GM12878 (cell line): ENCODE measurements around the gene PRDM8. TPM values are rescaled to one million over a fixed set of nuclear protein-coding genes. Genes with fewer than 3 reads are reported as not detected.

ENCODE experiments used
- ATAC-seq: fragments of 200-7000 bp; cut with Tn5 transposase; 3 replicates; pipeline ENCODE4 v1.9.1; 2020; ENCODE audit warnings: mild to moderate bottlenecking, moderate library complexity
- BruUV-seq: library from RNA; stranded (reverse); fragments of 400-500 nt; replicated peaks from 2 replicates; lab custom pipeline; 2021; lab: Mats Ljungman, UMichigan
- CTCF ChIA-PET: fragments of 300-600 bp; sonication (Branson Sonifier 250); formaldehyde crosslinking; extraction: SDS; loops from one replicate; lab custom pipeline; 2021; ENCODE audit warnings: inconsistent platforms; lab: Yijun Ruan, JAX
- POLR2A ChIA-PET: fragments of 350-600 bp; formaldehyde crosslinking; extraction: SDS; loops from one replicate; lab custom pipeline; 2021; ENCODE audit warnings: inconsistent platforms; lab: Charles Lee
- RAD21 ChIA-PET: fragments of 300-600 bp; sonication (Branson Sonifier 250); formaldehyde crosslinking; loops from one replicate; lab custom pipeline; 2023; ENCODE audit warnings: antibody characterized with exemption; ENCODE audit not compliant: unreplicated experiment; lab: Charles Lee
- SMC1A ChIA-PET: fragments of 300-600 bp; sonication (Branson Sonifier 250); formaldehyde crosslinking; loops from one replicate; lab custom pipeline; 2023; ENCODE audit not compliant: unreplicated experiment, uncharacterized antibody; lab: Charles Lee
- DNase-seq: peaks from one replicate; pipeline ENCODE4 v3.0.0-alpha.2; 2011; ENCODE audit warnings: low read depth, low spot score
- FAIRE-seq: peaks from 3 replicates; lab custom pipeline; 2011; peaks lifted over from hg19 to GRCh38; lab: Jason Lieb, UNC
- H2AFZ ChIP-seq: 2 replicates; pipeline ENCODE4 v1.6.0; 2011; ENCODE audit warnings: low read depth, low read length, control low read depth; ENCODE audit not compliant: control insufficient read depth
- H3K27ac ChIP-seq: 2 replicates; pipeline ENCODE4 v1.5.1; 2011; ENCODE audit warnings: control low read depth; ENCODE audit not compliant: control insufficient read depth, insufficient read depth
- H3K27me3 ChIP-seq, 2 experiments: replicated peaks in 1 of 2; 2 replicates each; pipeline versions ENCODE4 v1.6.0 to v1.6.1; 2011; ENCODE audit warnings: low read length in 1 of 2; ENCODE audit not compliant: control insufficient read depth in 2 of 2, insufficient read depth in 2 of 2
- H3K36me3 ChIP-seq, 2 experiments: 2 replicates each; pipeline ENCODE4 v1.5.1; 2011; ENCODE audit warnings: low read length in 1 of 2; ENCODE audit not compliant: control insufficient read depth in 2 of 2, insufficient read depth in 2 of 2
- H3K4me1 ChIP-seq: 2 replicates; pipeline ENCODE4 v1.6.1; 2011; ENCODE audit warnings: mild to moderate bottlenecking, low read length, moderate library complexity, mixed read lengths; ENCODE audit not compliant: control insufficient read depth, insufficient read depth
- H3K4me2 ChIP-seq: 2 replicates; pipeline ENCODE4 v1.6.0; 2011; ENCODE audit warnings: control low read depth; ENCODE audit not compliant: control insufficient read depth, insufficient read depth
- H3K4me3 ChIP-seq: fragments of 200-600 bp; sonication (generic); 2 replicates; pipeline ENCODE4 v1.5.1; 2016
- H3K79me2 ChIP-seq: 2 replicates; pipeline ENCODE4 v1.6.0; 2011; ENCODE audit warnings: low read length; ENCODE audit not compliant: control insufficient read depth, insufficient read depth
- H3K9ac ChIP-seq: 2 replicates; pipeline ENCODE4 v1.8.0; 2011; ENCODE audit warnings: low read length, control low read depth, mixed read lengths; ENCODE audit not compliant: control insufficient read depth, insufficient read depth
- H3K9me3 ChIP-seq: replicated peaks from 3 replicates; pipeline ENCODE4 v1.5.1; 2011; ENCODE audit warnings: mild to moderate bottlenecking, low read length; ENCODE audit not compliant: control insufficient read depth, insufficient read depth
- H4K20me1 ChIP-seq: 2 replicates; pipeline ENCODE4 v1.6.0; 2011; ENCODE audit not compliant: control insufficient read depth, insufficient read depth
- CBX5 ChIP-seq: sonication (generic); IDR thresholded peaks from 2 replicates; pipeline ENCODE4 v1.6.1; 2016; ENCODE audit warnings: low read depth, moderate library complexity, mild to moderate bottlenecking, inconsistent platforms
- CHD2 ChIP-seq: IDR thresholded peaks from 2 replicates; pipeline ENCODE4 v1.6.1; 2011; ENCODE audit warnings: low read depth, low read length, improper control_type of control experiment, borderline replicate concordance
- CREM ChIP-seq: IDR thresholded peaks from 2 replicates; pipeline ENCODE4 v1.6.1; 2014; ENCODE audit warnings: antibody characterized with exemption, low read depth
- GABPA ChIP-seq: IDR thresholded peaks from 2 replicates; pipeline ENCODE4 v1.6.1; 2014; ENCODE audit warnings: antibody characterized with exemption, low read depth, mild to moderate bottlenecking, inconsistent platforms
- GATAD2B ChIP-seq: fragments of 450-650 bp; conservative IDR thresholded peaks from 2 replicates; pipeline ENCODE4 v1.6.1; 2017; ENCODE audit warnings: low read depth, mild to moderate bottlenecking, moderate library complexity
- KAT2A ChIP-seq: conservative IDR thresholded peaks from 2 replicates; pipeline ENCODE4 v1.6.1; 2011; ENCODE audit warnings: low read depth, low read length; ENCODE audit not compliant: control insufficient read depth
- MEF2B ChIP-seq: fragments of 450-650 bp; IDR thresholded peaks from 2 replicates; pipeline ENCODE4 v1.6.1; 2018; ENCODE audit warnings: mild to moderate bottlenecking, moderate library complexity; ENCODE audit not compliant: partially characterized antibody, poor library complexity, severe bottlenecking
- MYC ChIP-seq: IDR thresholded peaks from 2 replicates; pipeline ENCODE4 v1.6.1; 2011; ENCODE audit warnings: mild to moderate bottlenecking, low read length, moderate library complexity, inconsistent platforms; ENCODE audit not compliant: insufficient read depth, insufficient replicate concordance, insufficient read length, severe bottlenecking
- NR2C2 ChIP-seq: IDR thresholded peaks from 2 replicates; pipeline ENCODE4 v1.6.1; 2011; ENCODE audit warnings: borderline replicate concordance, low read depth; ENCODE audit not compliant: control insufficient read depth, insufficient read length
- SIX5 ChIP-seq: IDR thresholded peaks from 2 replicates; pipeline ENCODE4 v1.6.1; 2011; ENCODE audit warnings: mild to moderate bottlenecking, low read depth, low read length, moderate library complexity; ENCODE audit not compliant: severe bottlenecking
- STAT3 ChIP-seq: IDR thresholded peaks from 2 replicates; pipeline ENCODE4 v1.6.1; 2011; ENCODE audit warnings: low read depth, low read length, improper control_type of control experiment
- TBL1XR1 ChIP-seq: IDR thresholded peaks from 2 replicates; pipeline ENCODE4 v1.6.1; 2012; ENCODE audit warnings: low read depth, low read length, improper control_type of control experiment
- WRNIP1 ChIP-seq: IDR thresholded peaks from 2 replicates; pipeline ENCODE4 v1.6.1; 2011; ENCODE audit warnings: low read depth, low read length, improper control_type of control experiment, borderline replicate concordance
- ZNF274 ChIP-seq: IDR thresholded peaks from one replicate; pipeline ENCODE4 v1.8.0; 2011; ENCODE audit not compliant: insufficient read length, insufficient read depth
- ZNF622 ChIP-seq: fragments of 450-650 bp; IDR thresholded peaks from 2 replicates; pipeline ENCODE4 v1.6.1; 2017; ENCODE audit warnings: mild to moderate bottlenecking, inconsistent platforms
- WGBS: methylation state at CpG from one replicate; pipeline ENCODE4 v1.1.6; 2016; ENCODE audit warnings: low lambda C conversion rate; ENCODE audit not compliant: insufficient replicate concordance, insufficient coverage; ENCODE audit errors: missing lambda C conversion rate; 5-methylcytosine and 5-hydroxymethylcytosine counted together
- in situ Hi-C: fragments of 300-500 bp; cut with MboI; formaldehyde crosslinking; loops from 9 replicates; pipeline ENCODE4 v1.14.3; 2018; ENCODE audit warnings: mixed read lengths
- intact Hi-C: fragments of 100-400 bp; cut with micrococcal nuclease; formaldehyde crosslinking; loops from one replicate; pipeline ENCODE4 v1.14.2; 2022; ENCODE audit not compliant: unreplicated experiment
- polyA plus RNA-seq, 11 experiments: library from polyadenylated mRNA; depleted of rRNA in 4 of 11; unstranded in 6 of 11; stranded (reverse) in 5 of 11; fragments of >200 nt; fragmentation: Nextera tagmentation in 4 of 11; fragmentation: Illumina TruSeq in 1 of 11; extraction: Ambion mirVana in 4 of 11; extraction: Trizol in 1 of 11; gene quantifications; 1 replicate in 1 of 11; 2 replicates in 10 of 11; pipeline versions ENCODE4 v1.2.1 to v1.2.3, GENCODE V29; 2011 to 2016; ENCODE audit warnings: inconsistent platforms in 2 of 11, missing spikeins in 2 of 11, low read depth in 1 of 11
- total RNA-seq, 4 experiments: library from RNA; depleted of rRNA in 3 of 4; stranded (reverse); fragments of >200 nt in 3 of 4; fragmentation: Illumina TruSeq in 1 of 4; extraction: Trizol in 1 of 4; gene quantifications; 2 replicates each; pipeline versions ENCODE4 v1.2.1 to v1.2.3, GENCODE V29; 2013 to 2021
- TF ChIP-seq, protein P1 (sequence below): fragments of 450-650 bp; IDR thresholded peaks from 2 replicates; pipeline ENCODE4 v1.6.1; 2017; ENCODE audit warnings: borderline replicate concordance
- TF ChIP-seq, protein P2 (sequence below): fragments of 450-650 bp; IDR thresholded peaks from 2 replicates; pipeline ENCODE4 v1.6.1; 2014; ENCODE audit warnings: mild to moderate bottlenecking
- TF ChIP-seq, protein P3 (sequence below): fragments of 450-650 bp; IDR thresholded peaks from 2 replicates; pipeline ENCODE4 v1.6.1; 2017; ENCODE audit warnings: mild to moderate bottlenecking, moderate library complexity

PRDM8 gene
- total and polyA plus RNA-seq, 10 of the 15 experiments (the other 5 are each of a cell fraction or from before 2014, with no cell fraction given): 0.09 to 1.6 (median 0.40) TPM

DNA sequence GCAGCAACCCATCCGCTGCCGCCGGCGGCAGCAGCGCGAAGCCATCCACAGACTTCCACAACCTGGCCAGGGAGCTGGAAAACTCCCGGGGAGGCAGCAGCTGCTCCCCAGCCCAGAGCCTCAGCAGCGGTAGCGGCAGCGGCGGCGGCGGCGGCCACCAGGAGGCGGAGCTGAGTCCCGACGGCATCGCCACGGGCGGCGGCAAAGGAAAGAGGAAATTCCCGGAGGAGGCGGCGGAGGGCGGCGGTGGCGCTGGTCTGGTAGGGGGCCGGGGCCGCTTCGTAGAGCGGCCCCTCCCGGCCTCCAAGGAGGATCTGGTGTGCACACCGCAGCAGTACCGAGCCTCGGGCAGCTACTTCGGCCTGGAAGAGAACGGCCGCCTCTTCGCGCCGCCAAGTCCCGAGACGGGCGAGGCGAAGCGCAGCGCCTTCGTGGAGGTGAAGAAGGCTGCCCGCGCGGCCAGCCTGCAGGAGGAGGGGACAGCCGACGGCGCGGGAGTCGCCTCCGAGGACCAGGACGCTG is 4.9 kb downstream of the PRDM8 start:
- no peaks in the 10 kb centered on the region for H3K79me2 ChIP-seq
- H3K4me2 ChIP-seq: peak overlapping the region; percentile 92
- H3K27me3 ChIP-seq: peaks cover 0 to 13% of the 10 kb centered on the region in 2 experiments; a peak in 3 of 4 replicates
- FAIRE-seq (no peak), DNase-seq (no peak), ATAC-seq (peak; percentile 85)
- ChIA-PET CTCF (interaction anchor here (0.6 to 2.3 kb wide), 20 partner anchors 9 to 1249 kb away, joined by 3 to 16 read pairs (median 4); no protein-coding TSS in a partner anchor), RAD21 (interaction anchor here (0.6 to 2.2 kb wide), 9 partner anchors 14 to 167 kb away, joined by 3 to 8 read pairs (median 5); partner anchors contain the start of gene CFAP299), POLR2A (no interaction called here), SMC1A (interaction anchor here (0.6 to 1.6 kb wide), 6 partner anchors 9 to 47 kb away, joined by 3 to 4 read pairs (median 3); no protein-coding TSS in a partner anchor)
- H3K27ac ChIP-seq: no peak overlapping the region
- intact Hi-C loops: loop anchor here (5.0 kb wide), 2 partner anchors 75 to 850 kb away; no protein-coding TSS in a partner anchor
- H3K36me3 ChIP-seq: no peaks in the 10 kb centered on the region
- no peaks in the 10 kb centered on the region for H4K20me1 ChIP-seq
- in situ Hi-C loops: no loop called here
- H2AFZ ChIP-seq: peak overlapping the region; percentile 76
- no peaks in the 10 kb centered on the region; the same call in 2 of the 3 replicates for H3K9me3 ChIP-seq
- WGBS: 0% methylated on average over 43 of the region's 58 CpGs
- H3K4me1 ChIP-seq: 0 out of 2 replicates have a peak, but pooled peaks cover 3% of the 10 kb centered on the region
- peak overlapping the region; percentile 5; the same call in 1 of the 2 replicates for H3K9ac ChIP-seq
- no TSS peak for BruUV-seq
- peak overlapping the region; percentile 71 for H3K4me3 ChIP-seq
- TF ChIP-seq MEF2B (peak; percentile 3), GABPA (no peak), WRNIP1 (no peak), SIX5 (no peak), CBX5 (no peak), GATAD2B (peak; percentile 59; the same call in 1 of the 2 replicates), ZNF622 (no peak), KAT2A (no peak), CREM (no peak), ZNF274 (no peak), STAT3 (no peak), NR2C2 (no peak), CHD2 (no peak), TBL1XR1 (no peak), MYC (no peak)
- TF ChIP-seq, protein P1, sequence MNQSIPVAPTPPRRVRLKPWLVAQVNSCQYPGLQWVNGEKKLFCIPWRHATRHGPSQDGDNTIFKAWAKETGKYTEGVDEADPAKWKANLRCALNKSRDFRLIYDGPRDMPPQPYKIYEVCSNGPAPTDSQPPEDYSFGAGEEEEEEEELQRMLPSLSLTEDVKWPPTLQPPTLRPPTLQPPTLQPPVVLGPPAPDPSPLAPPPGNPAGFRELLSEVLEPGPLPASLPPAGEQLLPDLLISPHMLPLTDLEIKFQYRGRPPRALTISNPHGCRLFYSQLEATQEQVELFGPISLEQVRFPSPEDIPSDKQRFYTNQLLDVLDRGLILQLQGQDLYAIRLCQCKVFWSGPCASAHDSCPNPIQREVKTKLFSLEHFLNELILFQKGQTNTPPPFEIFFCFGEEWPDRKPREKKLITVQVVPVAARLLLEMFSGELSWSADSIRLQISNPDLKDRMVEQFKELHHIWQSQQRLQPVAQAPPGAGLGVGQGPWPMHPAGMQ: no peak
- TF ChIP-seq, protein P2, sequence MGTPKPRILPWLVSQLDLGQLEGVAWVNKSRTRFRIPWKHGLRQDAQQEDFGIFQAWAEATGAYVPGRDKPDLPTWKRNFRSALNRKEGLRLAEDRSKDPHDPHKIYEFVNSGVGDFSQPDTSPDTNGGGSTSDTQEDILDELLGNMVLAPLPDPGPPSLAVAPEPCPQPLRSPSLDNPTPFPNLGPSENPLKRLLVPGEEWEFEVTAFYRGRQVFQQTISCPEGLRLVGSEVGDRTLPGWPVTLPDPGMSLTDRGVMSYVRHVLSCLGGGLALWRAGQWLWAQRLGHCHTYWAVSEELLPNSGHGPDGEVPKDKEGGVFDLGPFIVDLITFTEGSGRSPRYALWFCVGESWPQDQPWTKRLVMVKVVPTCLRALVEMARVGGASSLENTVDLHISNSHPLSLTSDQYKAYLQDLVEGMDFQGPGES: no peak
- TF ChIP-seq, protein P3, sequence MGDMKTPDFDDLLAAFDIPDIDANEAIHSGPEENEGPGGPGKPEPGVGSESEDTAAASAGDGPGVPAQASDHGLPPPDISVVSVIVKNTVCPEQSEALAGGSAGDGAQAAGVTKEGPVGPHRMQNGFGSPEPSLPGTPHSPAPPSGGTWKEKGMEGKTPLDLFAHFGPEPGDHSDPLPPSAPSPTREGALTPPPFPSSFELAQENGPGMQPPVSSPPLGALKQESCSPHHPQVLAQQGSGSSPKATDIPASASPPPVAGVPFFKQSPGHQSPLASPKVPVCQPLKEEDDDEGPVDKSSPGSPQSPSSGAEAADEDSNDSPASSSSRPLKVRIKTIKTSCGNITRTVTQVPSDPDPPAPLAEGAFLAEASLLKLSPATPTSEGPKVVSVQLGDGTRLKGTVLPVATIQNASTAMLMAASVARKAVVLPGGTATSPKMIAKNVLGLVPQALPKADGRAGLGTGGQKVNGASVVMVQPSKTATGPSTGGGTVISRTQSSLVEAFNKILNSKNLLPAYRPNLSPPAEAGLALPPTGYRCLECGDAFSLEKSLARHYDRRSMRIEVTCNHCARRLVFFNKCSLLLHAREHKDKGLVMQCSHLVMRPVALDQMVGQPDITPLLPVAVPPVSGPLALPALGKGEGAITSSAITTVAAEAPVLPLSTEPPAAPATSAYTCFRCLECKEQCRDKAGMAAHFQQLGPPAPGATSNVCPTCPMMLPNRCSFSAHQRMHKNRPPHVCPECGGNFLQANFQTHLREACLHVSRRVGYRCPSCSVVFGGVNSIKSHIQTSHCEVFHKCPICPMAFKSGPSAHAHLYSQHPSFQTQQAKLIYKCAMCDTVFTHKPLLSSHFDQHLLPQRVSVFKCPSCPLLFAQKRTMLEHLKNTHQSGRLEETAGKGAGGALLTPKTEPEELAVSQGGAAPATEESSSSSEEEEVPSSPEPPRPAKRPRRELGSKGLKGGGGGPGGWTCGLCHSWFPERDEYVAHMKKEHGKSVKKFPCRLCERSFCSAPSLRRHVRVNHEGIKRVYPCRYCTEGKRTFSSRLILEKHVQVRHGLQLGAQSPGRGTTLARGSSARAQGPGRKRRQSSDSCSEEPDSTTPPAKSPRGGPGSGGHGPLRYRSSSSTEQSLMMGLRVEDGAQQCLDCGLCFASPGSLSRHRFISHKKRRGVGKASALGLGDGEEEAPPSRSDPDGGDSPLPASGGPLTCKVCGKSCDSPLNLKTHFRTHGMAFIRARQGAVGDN: no peak
